ENCODE results near the gene SND1. TPM values are rescaled to one million over a fixed set of nuclear protein-coding genes. Genes with fewer than 3 reads are reported as not detected.
"Not testable (repeated sequence)": the region's sequence is repeated elsewhere in the genome, so short reads cannot be mapped to it uniquely, and the experiment has no call there.

The SND1 gene
- polyA plus RNA-seq, 3 donors = 67.1 to 171 (median 69.6) TPM

- H3K27ac ChIP-seq (ENCODE audit: low read depth, low read length) = no peak overlapping the region
- WGBS, 3 donors = 69 to 77% (median 75%) methylated on average over 2 of the region's 2 CpGs
Observed at GRCh38 chr7:127648986-127649385, 3.0 kb upstream of the SND1 start.

- peak overlapping the region; percentile 21 for H3K27ac ChIP-seq (ENCODE audit: low read depth, low read length)
- WGBS, 3 donors = 46 to 51% (median 48%) methylated on average over 29 of the region's 29 CpGs
Observed at GRCh38 chr7:127650847-127651555, 993 bp upstream of the SND1 start.

GRCh38 chr7:127652333-127653248, 597 bp downstream of the SND1 start:
- no peak overlapping the region for H3K27ac ChIP-seq (ENCODE audit: low read depth, low read length)
- 1 to 2% (median 1%) methylated on average over 38 of the region's 38 CpGs for WGBS, 3 donors

DNA sequence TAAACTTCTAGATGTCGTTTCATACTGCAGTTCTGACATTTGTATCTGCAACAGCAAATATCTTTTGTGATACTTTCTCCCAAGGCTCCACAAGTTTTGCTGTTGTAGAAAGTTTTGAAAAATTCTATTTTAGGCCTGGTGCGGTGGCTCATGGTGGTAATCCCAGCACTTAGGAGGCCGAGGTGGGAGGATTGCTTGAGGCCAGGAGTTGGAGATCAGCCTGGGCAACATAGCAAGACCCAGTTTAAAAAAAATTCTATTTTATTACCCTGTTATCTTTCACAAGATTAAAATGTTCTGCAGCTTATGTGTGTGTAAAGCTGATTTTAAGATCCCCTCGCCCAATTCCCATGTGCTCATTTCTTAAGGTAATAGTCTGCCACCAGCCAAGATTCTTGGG, 1.4 kb downstream of the SND1 start:
- 58 to 94% (median 92%) methylated on average over 4 of the region's 4 CpGs for WGBS, 3 donors
- H3K27ac ChIP-seq (ENCODE audit: low read depth, low read length) = no peak overlapping the region

DNA sequence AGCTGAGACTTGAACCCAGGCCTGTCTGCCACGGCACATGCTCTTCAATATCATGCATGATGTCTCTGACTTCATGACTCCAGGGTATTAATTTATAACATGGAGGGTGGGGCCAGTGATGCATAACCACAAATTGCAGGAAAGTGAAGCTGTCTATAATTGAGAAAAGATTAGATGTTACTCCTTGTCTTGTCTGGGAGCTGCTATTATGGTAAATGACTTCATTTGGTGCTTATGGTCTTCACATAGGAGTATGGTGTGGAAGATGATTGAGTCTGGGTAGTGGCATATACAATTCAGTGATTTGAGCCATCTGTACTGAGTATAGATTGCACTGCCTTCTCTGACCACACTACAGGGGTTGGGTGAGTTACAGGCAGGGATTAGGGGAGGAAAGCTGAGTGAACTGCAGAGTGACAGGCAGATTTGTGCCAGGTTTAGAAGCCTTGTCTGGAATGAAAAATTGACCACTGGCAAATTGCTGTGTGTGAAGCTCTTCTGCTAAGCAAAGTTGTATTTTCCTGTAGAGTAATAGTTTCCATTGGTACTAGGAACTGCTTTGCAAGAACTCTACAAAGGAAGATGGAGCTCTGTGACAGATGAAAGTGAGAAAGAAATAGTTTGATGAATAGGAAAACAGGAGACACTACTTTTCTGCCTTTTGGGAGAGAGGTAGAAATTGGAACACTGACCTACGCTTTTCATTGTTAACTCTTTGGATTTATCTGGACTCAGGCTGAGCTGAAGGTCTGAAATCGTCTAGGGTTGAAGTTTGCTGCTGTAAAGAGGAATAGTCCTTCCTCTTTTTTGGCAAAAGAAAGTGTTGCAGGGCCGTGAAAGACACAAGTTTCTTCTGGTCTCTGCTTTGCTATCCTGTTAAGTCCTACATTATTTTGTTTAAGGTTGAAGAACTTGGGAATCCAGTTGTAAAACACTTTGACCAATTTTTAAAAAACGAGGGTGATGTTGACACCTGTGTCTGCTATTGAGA, 2.7 kb downstream of the SND1 start:
- WGBS, 3 donors = 38 to 57% (median 50%) methylated on average over 5 of the region's 5 CpGs
- H3K27ac ChIP-seq (ENCODE audit: low read depth, low read length) = no peak overlapping the region

- WGBS, 3 donors = 43 to 83% (median 76%) methylated on average over 2 of the region's 2 CpGs
- H3K27ac ChIP-seq (ENCODE audit: low read depth, low read length) = no peak overlapping the region
Observed at GRCh38 chr7:127655720-127656119, 3.7 kb downstream of the SND1 start.

GRCh38 chr7:127657500-127657899, 5.5 kb downstream of the SND1 start:
- no peak overlapping the region for H3K27ac ChIP-seq (ENCODE audit: low read depth, low read length)
- WGBS, 3 donors = 78 to 90% (median 88%) methylated on average over 3 of the region's 3 CpGs

DNA sequence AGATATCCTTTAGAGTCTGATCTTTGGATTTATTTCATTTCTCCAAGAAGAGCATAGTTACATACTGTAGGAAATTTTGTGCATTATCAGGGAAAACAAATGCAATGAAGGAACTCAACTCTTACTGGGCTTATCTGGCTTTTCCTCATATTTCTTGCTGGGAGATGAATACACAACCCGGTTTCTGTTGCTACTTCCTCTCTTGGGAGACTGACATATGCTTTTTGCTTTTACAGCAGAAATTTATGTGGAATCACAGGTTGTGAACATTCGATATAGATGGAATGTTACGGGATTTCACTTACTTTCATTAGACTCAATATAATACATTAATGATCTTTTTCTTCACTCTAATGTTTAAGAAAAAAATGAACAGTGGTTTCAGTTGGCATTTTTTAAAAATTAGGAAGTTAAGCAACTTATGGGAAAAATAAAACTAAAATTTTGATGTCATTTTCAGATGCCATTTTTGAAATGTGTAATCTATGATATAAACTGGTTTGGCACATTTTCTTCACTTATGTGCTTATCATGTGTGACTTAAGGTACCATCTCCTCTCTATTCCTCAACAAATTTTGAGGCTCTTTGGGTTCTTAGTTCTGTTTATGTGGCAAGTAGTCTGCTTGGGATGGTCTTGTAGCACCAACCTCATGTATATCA, 7.1 kb downstream of the SND1 start:
- WGBS, 3 donors = 56 to 71% (median 63%) methylated on average over 3 of the region's 3 CpGs
- H3K27ac ChIP-seq (ENCODE audit: low read depth, low read length) = no peak overlapping the region

DNA sequence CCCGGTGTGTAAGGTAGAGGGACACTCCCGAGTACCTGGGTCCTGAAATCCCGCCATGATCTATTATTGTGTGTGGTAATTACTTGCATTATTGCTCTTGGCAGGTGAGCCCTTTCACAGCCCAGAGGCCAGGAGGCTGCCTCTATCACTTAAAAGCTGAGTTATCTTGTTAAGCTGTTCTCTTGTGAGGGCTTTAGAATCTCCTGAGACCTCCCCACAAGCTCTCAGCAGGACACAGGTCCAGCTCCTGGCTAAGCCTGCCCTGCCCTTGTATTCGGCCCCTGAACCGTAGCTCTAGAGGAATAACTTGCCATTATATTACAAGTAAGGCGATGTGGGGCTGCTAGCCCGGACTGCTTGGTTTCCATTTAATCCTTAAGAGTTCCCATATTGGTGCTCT, 13.9 kb downstream of the SND1 start:
- H3K27ac ChIP-seq (ENCODE audit: low read depth, low read length) = no peak overlapping the region
- 53 to 91% (median 87%) methylated on average over 7 of the region's 7 CpGs for WGBS, 3 donors

DNA sequence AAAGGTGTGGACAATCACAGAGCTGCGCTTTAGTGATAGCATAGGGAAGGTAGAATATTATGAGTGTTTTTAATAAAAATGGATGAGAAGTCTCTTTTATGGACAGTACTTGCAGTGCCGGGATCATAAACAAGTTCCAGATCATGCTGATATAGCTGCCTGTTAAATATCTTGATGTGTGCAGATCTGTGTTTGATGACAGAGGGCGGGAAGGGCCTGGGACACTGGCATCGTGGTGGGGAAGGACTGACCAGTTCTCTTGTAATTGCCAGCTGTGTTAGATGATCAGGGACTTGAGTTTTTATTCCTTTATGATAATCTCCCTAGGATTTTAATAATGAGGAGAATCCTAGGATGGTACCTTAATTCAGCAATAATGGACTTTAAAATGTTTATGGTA, 14.6 kb downstream of the SND1 start:
- H3K27ac ChIP-seq (ENCODE audit: low read depth, low read length) = no peak overlapping the region
- WGBS, 3 donors = 68 to 91% (median 87%) methylated on average over 4 of the region's 4 CpGs

DNA sequence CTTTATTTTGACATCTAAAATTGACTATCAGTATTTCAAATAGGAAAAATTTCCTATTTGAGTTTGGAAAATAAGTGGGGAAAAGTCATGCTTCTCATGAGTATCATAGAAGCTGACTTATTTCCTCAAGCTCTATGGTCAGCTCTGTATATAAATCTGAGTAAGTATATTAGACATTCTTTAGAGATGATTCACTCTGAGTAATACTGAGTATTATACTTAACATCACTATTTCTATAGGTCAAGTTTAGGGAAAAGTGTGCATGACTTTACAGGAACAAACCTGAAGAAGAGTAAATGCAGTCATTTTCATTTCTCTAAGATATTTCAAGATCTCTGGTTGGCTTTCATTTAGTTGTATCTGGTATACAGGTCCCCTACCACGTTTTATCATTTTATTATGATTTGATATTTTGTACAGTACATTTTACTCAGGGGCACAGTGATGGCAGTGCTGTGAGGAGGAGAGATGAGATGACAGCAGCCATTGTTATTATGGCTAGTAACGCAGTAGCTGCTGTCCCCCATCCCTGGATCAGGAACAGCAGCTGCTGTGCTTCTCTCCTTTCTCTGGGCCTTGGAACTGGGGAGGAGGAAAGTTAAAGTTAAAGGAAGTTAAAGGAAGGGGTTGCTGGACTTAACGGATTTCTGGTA, 15.2 kb downstream of the SND1 start:
- 67 to 83% (median 80%) methylated on average over 3 of the region's 3 CpGs for WGBS, 3 donors
- no peak overlapping the region for H3K27ac ChIP-seq (ENCODE audit: low read depth, low read length)

- H3K27ac ChIP-seq (ENCODE audit: low read depth, low read length) = no peak overlapping the region
- WGBS, 3 donors = 39 to 60% (median 49%) methylated on average over 2 of the region's 2 CpGs
Observed at GRCh38 chr7:127667759-127668530, 16.0 kb downstream of the SND1 start.

DNA sequence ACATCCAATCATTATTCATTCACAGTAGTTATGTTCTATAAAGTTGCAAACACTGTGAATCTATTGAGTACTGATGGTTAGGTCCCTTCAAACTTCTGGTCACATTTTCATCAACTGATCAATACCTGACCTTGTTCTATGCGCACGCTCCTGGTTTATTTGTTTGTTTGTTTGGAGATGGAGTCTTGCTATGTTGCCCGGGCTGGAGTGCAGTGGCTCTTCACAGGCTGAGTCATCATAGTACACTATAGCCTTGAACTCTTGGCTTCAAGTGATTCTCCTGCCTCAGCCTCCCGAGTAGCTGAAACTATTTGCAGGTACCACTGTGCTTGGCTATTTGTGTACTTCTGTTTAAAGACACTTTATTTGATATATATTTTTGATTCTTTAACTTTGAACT, 19.3 kb downstream of the SND1 start:
- 55 to 97% (median 85%) methylated on average over 4 of the region's 4 CpGs for WGBS, 3 donors

DNA sequence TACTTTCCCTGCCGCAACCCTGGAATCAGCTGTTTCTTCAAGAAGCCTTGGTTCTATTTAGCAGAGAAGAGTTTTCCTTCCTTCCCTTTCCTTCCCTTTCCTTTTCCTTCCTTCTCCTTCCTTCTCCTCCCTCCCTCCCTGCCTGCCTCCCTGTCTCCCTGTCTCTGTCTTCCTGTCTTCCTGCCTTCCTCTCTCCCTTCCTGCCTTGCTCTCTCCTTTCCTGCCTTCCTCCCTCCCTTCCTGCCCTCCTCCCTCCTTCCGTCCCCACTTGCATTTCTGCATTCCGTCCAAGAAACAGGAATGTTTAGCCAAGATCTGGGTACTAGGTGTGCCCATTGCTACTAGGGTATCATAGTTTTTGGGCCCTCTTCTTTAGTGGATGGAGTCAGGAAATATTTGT, 21.9 kb downstream of the SND1 start:
- WGBS, 3 donors = 41 to 49% (median 46%) methylated on average over 3 of the region's 3 CpGs

More for the DNA sequence above, 19.3 kb downstream of the SND1 start:
- no peak overlapping the region for H3K27ac ChIP-seq (ENCODE audit: low read depth, low read length)

GRCh38 chr7:127674361-127674760, 22.4 kb downstream of the SND1 start:
- no peak overlapping the region for H3K27ac ChIP-seq (ENCODE audit: low read depth, low read length)

More for the DNA sequence above, 21.9 kb downstream of the SND1 start:
- no peak overlapping the region for H3K27ac ChIP-seq (ENCODE audit: low read depth, low read length)

DNA sequence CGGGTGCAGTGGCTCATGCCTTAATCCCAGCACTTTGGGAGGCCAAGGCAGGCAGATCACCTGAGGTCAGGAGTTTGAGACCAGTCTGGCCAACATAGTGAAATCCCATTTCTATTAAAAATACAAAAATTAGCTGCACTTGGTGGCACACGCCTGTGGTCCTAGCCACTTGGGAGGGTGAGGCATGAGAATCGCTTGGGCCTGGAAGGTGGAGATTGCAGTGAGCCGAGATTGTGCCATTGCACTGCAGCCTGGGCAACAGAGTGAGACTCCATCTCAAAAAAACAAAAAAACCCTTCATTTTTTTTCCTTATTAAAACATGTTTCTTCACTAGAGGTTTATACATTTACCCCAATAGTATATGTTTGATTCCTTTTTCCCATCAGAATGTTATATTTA, 22.9 kb downstream of the SND1 start:
- WGBS, 3 donors = 78 to 86% (median 85%) methylated on average over 4 of the region's 4 CpGs
- H3K27ac ChIP-seq (ENCODE audit: low read depth, low read length) = not testable (repeated sequence)

More at GRCh38 chr7:127674361-127674760, 22.4 kb downstream of the SND1 start:
- WGBS, 3 donors = 81 to 97% (median 84%) methylated on average over 1 of the region's 1 CpG

GRCh38 chr7:127675721-127676120, 23.7 kb downstream of the SND1 start:
- H3K27ac ChIP-seq (ENCODE audit: low read depth, low read length) = no peak overlapping the region
- 87 to 90% (median 89%) methylated on average over 5 of the region's 5 CpGs for WGBS, 3 donors

All from adipose tissue (tissue), 3 donors.